ENCODE data around the gene DCAF8L2.

The DCAF8L2 gene

GRCh38 chrX:27797575-27797974 lies 207.4 kb downstream of the DCAF8L2 start:
- no peaks in the 10 kb centered on the region for H3K9me3 ChIP-seq (ENCODE audit: control insufficient read depth, insufficient read depth, low read depth, low read length)
- CTCF ChIA-PET = no interaction called here
- H3K36me3 ChIP-seq (ENCODE audit: control insufficient read depth in 2 of 2, insufficient read depth in 1 of 2, low read length in 2 of 2) = no peaks in the 10 kb centered on the region
- H3K4me1 ChIP-seq (ENCODE audit: control insufficient read depth, insufficient read depth, low read length) = no peaks in the 10 kb centered on the region
- no peak overlapping the region for H3K27ac ChIP-seq (ENCODE audit: extremely low read depth, low read depth, low read length)
- no peak for TF ChIP-seq ZNF10 (tag by site-specific recombination; IDR thresholded peaks at IDR 0.05)
- no peak for TF ChIP-seq ZNF449 (tag by site-specific recombination; IDR thresholded peaks at IDR 0.05)
- TF ChIP-seq AEBP2 (tag by site-specific recombination; IDR thresholded peaks at IDR 0.05; ENCODE audit: borderline replicate concordance) = no peak
- no peak for TF ChIP-seq KLF16 (tag by site-specific recombination; IDR thresholded peaks at IDR 0.05)
- no peak for TF ChIP-seq ZNF654 (tag by site-specific recombination; IDR thresholded peaks at IDR 0.05; ENCODE audit: low read depth)
- no peak for TF ChIP-seq ZNF24 (tag by site-specific recombination; IDR thresholded peaks at IDR 0.05)
- TF ChIP-seq ZNF837 (tag by site-specific recombination; IDR thresholded peaks at IDR 0.05) = no peak
- no peak for TF ChIP-seq SP2 (tag by site-specific recombination; IDR thresholded peaks at IDR 0.05)
- no peak for TF ChIP-seq PRDM6 (tag by site-specific recombination; IDR thresholded peaks at IDR 0.05)
- TF ChIP-seq ZNF544 (tag by site-specific recombination; IDR thresholded peaks at IDR 0.05) = no peak
- TF ChIP-seq ZNF629 (tag by site-specific recombination; IDR thresholded peaks at IDR 0.05) = no peak
- POLR2A ChIA-PET = no interaction called here
- H3K4me3 ChIP-seq (ENCODE audit: low read depth, low read length) = no peak overlapping the region

Data from HEK293 (cell line).